HG02798 (cell line): ENCODE data around the gene YTHDC2.

Experiments used
- ATAC-seq: cut with Tn5 transposase; IDR thresholded peaks from one replicate; pipeline ENCODE4 v1.9.1; 2021; ENCODE audit warnings: mild to moderate bottlenecking; ENCODE audit not compliant: unreplicated experiment, poor library complexity

YTHDC2 gene

DNA sequence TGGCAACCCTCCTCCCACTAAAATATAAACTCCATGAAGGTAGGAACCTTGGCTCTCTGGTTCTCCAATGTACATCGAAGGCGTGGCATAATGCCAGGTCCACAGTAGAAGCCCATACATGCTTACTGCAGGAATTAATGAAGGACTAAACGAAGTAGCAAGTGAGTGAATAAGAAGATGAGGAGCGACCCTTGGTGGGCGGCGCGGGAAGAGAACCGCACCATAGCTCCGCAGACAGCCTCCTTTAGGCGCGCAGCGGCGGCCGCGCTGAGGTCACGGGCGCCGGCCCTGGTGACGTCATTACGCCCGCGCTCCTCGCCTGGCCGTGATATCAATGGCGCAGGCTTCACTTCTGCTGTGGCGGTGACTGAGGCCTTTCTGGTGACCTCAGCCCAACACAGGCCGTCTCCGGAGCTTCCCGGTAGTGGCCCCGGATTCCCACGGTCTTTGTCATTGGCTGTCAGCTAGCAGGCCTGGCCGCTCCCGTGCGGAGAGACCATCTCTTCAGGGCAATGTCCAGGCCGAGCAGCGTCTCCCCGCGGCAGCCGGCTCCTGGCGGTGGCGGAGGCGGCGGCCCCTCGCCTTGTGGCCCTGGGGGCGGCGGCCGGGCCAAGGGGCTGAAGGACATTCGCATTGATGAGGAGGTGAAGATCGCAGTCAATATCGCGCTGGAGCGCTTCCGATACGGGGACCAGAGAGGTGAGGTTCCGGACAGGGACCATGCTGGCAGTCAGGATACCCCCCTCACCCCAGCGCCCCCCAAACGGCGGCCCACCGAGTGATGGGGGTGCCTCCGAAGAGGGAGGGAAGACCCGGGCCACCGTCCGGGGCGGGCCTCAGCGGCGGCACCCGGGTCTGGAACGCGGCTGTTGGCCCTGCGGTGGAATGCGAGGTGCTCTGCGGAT, at the start of gene YTHDC2:
Gene YTHDC2 (plus strand): TSS at position 311 of the 905 bp plus-strand sequence. CDS start 202 bp downstream, at position 513.
- ATAC-seq, result peak; percentile 99

DNA sequence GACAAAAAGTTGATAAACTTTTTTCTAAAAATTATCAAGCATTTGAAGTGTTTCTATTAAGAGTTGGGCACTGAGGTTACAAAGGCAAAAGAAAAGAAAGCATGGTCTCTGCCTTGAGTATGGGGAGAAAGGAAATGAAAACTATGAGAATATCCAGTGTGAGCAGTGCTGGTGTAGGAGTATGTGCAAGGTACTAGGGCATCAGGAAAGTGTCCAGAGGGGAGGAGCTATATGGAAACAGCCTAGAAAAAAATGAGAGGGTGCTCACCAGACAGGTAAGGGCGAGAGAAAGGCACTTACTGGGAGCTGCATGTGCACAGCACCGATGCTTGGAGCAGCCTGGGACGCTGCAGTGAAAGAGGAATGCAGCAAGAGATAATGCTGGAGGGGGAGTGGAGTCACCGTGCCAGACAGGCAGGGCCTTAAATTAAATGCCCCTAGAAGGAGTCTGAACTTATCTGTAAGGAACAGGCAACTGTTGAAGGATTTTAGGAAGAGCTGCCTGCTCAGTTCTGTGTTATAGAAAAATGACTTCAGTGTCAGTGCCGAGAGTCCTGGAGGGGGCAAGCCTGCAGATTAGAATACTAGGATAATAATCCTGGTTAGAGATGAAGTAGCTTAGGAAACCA, 39.3 kb upstream of the YTHDC2 start:
- no peak for ATAC-seq

DNA sequence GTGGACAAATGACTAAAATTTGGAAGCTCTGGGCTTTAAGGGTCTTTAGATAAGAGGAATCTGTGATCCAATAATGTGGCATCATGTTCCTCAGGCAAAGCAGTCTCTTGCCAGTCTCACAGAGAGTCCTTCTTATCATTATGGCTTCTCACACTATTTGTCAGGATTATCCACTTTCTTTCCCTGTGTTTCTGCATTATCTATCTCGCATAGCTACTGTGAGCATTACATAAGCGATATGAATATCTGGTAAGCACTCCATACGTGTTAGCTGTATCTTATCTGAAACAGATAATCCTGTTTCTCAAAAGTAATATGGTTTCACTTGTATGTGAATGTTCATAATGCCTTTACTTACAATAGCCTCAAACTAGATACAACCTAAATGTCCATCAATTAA, 34.8 kb upstream of the YTHDC2 start:
- no peak for ATAC-seq

DNA sequence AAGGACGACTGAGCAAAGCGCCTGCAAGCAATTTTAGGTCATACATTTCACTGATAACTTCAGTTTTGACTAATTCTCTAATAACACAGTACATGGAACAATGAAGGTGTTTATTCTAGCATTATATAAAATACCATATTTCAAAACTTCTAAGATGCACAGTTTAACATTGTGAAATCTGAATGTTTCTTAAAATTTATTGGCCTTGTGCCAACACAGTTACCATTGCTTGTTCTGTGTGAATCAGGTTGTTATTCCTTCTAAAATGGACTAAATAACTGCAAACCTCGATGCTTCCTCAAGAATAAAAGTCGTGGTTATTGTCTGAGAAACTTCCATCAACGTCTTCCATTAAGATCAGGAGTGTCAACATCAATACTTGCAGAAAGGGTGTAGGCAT, 33.3 kb upstream of the YTHDC2 start:
- ATAC-seq, result no peak

DNA sequence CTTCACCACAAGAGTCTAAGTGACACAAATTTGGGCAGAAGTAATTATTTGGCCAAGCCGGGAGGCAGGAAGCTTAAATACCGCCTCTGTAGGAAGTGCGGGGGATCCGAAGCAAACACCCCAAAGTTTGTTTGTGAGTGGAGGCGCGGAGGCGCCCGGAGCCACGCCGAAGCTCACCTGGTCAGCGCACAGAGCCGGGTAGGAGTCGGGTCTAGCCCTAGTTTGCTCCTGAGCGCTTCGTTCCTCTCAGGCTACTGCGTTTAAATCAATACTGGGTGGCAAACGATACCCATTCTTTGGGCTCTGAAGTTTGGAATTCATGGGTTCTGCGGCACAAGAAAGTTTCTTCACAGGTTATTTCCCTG, 26.1 kb upstream of the YTHDC2 start:
- no peak for ATAC-seq

DNA sequence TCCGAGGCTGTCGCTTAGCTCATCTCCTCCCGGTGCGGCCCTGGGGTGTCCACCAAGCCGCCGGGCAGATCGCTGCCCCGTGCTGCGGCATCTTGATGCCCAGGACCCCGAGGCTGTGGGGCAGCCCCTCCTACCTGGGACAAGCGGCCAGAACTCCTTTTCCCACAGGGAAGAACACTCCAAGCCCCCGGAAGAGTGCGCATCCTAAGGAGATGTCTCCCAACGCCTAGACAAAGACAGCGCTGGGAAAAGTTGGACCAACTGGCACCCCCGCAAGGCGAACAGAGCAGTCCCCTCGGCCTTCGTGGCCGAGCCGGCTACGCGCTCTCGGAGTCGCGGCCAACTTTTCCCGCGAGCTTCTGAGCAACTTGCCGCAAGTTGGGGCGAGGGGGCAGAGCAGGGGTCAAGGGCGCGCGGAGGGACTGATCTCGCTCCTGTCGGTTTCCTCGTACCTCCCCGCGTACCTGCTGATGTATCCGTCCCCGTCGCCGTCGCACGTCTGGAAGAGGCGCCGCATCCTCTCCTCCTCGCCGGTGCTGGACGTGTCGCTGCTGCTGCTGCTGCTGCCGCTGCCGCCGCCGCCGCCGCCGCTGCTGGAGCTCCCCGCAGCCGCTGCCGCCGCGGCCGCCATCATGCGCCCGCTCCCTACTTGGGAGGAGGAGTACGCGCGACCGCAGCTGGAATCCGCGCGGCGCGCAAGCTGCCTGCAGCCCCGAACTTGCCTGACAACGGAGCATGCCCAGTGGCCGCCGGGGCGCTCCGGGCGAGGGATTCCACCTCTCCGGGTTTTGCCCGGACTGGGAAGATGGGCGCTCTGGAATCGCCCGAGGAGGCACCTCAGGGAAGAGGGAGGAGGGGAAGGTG, 25.5 kb upstream of the YTHDC2 start, which contains the start of gene MCC:
Gene MCC (minus strand): TSS at position 673 of the 864 bp plus-strand sequence.
- ATAC-seq, result no peak

DNA sequence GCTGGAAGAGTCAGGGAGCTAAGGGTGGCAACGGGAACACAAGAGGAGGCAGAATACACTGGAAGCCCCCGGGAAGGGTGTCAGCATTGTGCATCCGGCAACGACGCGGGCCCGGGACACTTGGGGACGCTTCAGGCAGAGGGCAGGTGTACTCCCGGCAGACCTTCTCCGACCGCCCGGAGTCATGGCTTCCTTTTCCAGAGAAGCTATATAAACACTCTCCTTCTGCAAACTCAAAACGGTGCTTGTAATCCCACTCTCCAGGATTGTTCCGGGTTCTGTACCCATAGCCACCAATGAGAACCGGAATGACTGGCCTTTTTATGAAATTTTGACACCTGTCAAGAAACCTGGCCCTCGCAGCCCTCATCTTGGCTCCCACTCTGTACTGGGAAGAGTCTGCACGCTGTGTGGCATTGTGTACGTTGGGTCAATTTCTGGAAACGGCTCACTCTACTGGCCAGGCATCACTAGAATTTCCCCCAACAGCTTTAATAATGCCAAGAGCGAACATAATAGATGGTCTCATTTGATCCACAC, 24.8 kb upstream of the YTHDC2 start:
- no peak for ATAC-seq

GRCh38 chr5:113489299-113489698, 24.2 kb upstream of the YTHDC2 start:
- peak; percentile 69 for ATAC-seq

DNA sequence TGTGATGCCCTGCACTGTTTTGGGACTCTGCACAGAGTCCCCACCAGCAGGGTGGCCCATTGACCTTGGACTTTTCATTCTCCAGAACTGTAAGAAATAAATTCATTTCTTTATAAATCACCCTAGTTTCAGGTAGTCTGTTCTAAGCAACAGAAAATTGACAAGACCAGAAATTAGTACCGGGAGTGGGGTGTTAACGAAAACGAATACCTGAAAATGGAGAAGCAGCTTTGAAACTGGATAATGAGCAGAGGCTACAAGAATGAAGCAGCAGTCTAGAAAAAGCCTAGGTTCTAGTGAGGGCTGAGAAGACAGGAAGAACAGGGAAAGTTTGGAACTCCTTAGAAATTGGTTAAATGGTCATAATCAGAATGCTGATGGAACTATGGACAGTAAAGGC, 23.2 kb upstream of the YTHDC2 start:
- ATAC-seq, result no peak

- no peak for ATAC-seq
Measured at GRCh38 chr5:113491022-113491421, 22.5 kb upstream of the YTHDC2 start.

DNA sequence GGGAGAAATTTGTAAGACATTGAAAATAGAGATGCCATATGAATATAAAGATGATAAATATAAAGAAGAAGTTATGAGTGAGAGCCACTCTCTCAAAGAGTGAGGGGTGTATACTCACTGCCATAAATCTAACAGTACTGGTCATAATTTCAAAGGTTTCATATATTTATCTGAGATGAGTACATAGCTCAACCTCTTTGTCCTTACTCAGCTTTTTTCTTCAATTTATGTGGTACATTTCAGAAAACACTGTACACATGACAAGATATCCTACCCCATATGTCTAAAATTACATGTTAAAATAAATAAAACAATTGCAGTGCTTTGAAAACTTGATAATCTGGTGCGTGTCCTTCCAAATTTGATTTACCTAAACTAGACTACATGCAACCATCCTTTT, 20.0 kb upstream of the YTHDC2 start:
- ATAC-seq, result no peak

DNA sequence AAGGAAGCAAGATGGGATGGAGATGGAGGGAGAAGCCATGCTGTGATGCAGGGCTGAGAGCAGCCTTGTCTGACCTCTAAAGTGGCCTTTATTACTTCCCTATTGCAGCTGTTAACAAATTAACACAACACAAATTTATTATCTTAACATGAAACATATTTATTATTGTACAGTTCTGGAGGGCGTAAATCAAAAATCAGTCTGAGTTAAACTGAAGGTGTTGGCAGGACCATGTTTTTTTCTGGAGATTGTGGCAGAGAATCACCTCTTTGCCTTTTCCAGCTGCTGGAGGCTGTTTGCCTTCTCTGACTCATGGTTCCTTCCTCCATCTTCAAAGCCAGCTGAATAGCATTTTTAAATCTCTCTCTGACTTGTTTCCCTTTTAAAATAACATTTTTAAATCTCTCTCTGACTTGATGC, 18.1 kb upstream of the YTHDC2 start:
- ATAC-seq, result no peak

DNA sequence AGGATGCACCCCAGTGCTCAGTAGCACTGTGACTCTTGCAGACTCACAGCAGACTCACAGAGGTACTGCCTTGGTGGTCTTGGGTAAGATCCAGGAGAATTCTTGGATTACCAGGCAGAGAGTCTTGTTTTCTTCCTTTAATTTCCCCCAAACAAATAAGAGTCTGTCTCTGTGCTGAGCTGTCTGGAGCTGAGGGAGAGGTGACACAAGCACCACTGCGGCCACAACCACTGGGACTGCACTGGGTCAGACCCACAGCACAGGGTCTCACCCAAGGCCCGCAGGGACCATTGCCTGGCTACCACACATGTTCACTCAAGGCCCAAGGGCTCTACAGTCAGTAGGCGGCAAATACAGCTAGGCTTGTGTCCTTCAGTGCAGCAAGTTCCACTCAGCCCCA, 11.4 kb upstream of the YTHDC2 start:
- ATAC-seq, result no peak

DNA sequence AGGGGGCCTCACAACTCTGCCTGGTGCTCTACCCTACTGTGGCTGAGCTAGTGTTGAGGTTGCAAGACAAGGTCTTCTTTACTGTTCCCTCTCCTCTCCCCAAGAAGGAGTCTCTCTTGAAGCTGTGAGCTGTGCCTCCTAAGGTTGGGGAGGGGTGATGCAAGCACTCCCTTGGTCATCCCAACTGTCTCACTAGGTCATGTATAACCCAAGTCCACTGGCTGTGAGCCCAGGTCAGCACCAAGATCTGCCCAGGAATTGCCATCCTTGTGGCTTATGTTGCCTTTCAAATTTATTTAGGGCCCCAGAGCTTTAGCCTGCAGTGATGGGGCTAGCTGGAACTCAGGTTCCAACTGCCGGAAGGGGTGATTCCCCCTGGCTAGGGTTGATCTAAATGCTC, 10.3 kb upstream of the YTHDC2 start:
- no peak for ATAC-seq

GRCh38 chr5:113505181-113505580, 8.3 kb upstream of the YTHDC2 start:
- ATAC-seq, result no peak

DNA sequence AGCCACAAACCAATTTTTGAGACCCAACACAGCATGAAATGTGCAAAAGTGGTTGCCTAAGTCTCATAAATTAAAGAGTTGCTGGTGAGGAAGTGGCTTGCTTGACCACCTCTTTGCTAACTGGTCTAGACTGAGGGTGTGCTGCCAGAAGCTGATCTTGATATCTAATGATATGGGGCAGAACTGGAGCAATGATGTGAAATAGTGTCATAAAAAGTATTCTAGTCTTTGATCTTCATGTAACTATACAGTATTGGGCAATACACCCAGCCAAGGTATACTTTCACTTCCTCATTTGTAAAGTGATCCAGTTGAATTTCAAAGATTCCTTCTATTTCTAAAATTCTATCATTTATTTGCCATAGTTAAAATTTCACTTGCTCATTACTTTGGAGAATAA, 5.9 kb upstream of the YTHDC2 start:
- ATAC-seq, result no peak

- ATAC-seq, result no peak
Measured at GRCh38 chr5:113508756-113509155, 4.7 kb upstream of the YTHDC2 start.

GRCh38 chr5:113510836-113511451, 2.5 kb upstream of the YTHDC2 start:
- no peak for ATAC-seq

DNA sequence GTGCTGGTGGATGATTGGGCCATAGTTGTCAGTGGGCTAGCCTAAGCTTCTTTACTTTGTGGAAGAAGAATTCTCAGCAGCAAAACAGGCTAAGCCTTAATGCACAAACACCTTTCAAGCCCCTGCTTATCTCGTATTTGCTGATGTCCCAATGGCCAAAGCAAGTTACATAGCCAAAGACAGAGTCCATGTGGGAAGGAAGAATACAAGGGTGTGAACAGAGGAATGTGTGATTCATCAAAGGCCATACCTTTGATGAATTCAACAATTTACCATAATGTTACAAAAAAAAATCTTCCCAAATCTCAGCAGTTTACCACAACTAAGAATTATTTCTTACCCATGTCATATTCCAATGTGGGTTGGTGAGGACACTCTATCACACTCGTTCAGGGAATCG, 1.2 kb upstream of the YTHDC2 start:
- no peak for ATAC-seq

DNA sequence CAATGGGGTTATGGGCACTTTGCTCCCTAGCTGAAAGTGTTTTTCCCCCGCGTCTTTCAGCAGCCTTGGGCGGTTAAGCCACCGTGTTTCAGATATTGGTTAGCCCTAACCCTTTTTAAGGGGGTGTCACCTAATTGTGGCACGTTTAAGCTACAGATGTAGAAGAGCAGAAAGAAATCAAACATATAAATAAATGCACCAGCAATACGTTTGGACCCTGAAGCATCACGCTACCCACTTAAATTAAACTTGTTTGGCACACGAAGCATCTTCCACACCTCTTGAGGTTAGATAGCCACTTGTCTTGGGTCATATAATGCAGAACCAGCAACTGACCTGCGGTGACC, 768 bp downstream of the YTHDC2 start:
- ATAC-seq, result no peak
